NB4 (cell line): ENCODE measurements around the gene KRI1.

Source experiments
- POLR2A ChIP-seq: IDR thresholded peaks from 2 replicates; pipeline ENCODE4 v1.6.1; 2011; ENCODE audit warnings: mild to moderate bottlenecking; ENCODE audit not compliant: insufficient read length; ENCODE audit errors: extremely low read depth
- TF ChIP-seq, protein P1 (sequence below): IDR thresholded peaks from one replicate; pipeline ENCODE4 v1.5.1; 2012; ENCODE audit warnings: low read depth, low read length

DNA sequence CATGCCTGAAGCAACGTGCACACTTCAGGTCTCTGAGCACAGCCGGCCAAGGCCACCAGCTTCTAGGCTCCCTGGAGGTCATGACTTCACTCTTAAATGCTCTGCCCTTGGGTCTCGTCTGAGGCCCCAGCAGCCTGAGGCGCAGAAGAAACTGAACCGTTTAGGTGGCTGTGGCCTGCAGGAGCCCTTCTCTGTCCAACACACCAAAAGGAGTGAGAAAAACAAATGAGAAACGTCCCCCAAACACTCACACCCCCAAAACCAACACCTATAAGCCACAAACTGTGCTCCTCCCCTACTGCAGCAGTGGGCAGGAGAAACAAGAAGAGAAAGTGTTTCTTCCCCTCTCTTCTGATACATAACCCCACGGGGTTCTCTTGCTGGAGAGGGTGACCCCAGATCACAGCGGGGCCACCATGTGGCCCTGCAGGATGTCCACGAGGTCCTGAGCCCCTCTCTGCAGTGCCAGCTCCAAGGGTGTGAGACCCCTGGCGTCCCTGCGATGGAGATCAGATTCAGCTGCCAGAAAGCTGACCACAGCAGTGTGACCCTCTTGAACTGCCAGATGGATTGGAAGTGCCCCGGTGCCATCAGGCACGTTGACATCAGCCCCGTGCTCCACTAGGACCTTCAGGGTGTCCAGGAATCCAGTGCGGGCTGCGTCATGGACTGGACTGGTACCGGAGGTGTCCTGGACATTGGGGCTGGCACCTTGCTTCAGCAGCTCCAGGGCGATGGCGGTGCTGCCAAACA is 1.0 kb upstream of the KRI1 start:
- TF ChIP-seq, protein P1, sequence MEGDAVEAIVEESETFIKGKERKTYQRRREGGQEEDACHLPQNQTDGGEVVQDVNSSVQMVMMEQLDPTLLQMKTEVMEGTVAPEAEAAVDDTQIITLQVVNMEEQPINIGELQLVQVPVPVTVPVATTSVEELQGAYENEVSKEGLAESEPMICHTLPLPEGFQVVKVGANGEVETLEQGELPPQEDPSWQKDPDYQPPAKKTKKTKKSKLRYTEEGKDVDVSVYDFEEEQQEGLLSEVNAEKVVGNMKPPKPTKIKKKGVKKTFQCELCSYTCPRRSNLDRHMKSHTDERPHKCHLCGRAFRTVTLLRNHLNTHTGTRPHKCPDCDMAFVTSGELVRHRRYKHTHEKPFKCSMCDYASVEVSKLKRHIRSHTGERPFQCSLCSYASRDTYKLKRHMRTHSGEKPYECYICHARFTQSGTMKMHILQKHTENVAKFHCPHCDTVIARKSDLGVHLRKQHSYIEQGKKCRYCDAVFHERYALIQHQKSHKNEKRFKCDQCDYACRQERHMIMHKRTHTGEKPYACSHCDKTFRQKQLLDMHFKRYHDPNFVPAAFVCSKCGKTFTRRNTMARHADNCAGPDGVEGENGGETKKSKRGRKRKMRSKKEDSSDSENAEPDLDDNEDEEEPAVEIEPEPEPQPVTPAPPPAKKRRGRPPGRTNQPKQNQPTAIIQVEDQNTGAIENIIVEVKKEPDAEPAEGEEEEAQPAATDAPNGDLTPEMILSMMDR = no peak
- peak; percentile 28 for TF ChIP-seq POLR2A
